IMR-90 (cell line): ENCODE data around the gene TBC1D22A. TPM values are rescaled to one million over a fixed set of nuclear protein-coding genes. Genes with fewer than 3 reads are reported as not detected.

Experiments
- ATAC-seq: fragments of 200-7000 bp; cut with Tn5 transposase; 2 replicates; pipeline ENCODE4 v1.9.1; 2020; ENCODE audit warnings: low read depth, mild to moderate bottlenecking, moderate library complexity
- BruUV-seq: library from RNA; stranded (reverse); fragments of 400-500 nt; replicated peaks from 2 replicates; lab custom pipeline; 2021; lab: Mats Ljungman, UMichigan
- CTCF ChIA-PET: fragments of 300-600 bp; formaldehyde crosslinking; extraction: SDS; loops from one replicate; lab custom pipeline; 2021; ENCODE audit warnings: antibody characterized with exemption; lab: Yijun Ruan, JAX
- POLR2A ChIA-PET: fragments of 300-600 bp; sonication (Branson Sonifier 250); formaldehyde crosslinking; loops from one replicate; lab custom pipeline; 2022; ENCODE audit warnings: antibody characterized with exemption; ENCODE audit not compliant: unreplicated experiment; lab: Charles Lee
- DNase-seq: peaks from one replicate; pipeline ENCODE4 v3.0.0; 2013
- H2AFZ ChIP-seq: replicated peaks from 2 replicates; pipeline ENCODE3; 2013; ENCODE audit warnings: low read length, mild to moderate bottlenecking; ENCODE audit not compliant: poor library complexity
- H2AK5ac ChIP-seq: 2 replicates; pipeline ENCODE4 v1.6.1; 2013; ENCODE audit warnings: low read depth, low read length, inconsistent platforms
- H2AK9ac ChIP-seq: replicated peaks from 2 replicates; pipeline ENCODE3; 2013; ENCODE audit warnings: mild to moderate bottlenecking, low read depth, low read length, moderate library complexity; ENCODE audit not compliant: poor library complexity
- H2BK120ac ChIP-seq: 2 replicates; pipeline ENCODE4 v1.6.1; 2013; ENCODE audit warnings: low read depth, low read length, inconsistent platforms
- H2BK15ac ChIP-seq: 3 replicates; pipeline ENCODE4 v1.6.1; 2013; ENCODE audit warnings: low read depth, low read length, inconsistent platforms
- H2BK20ac ChIP-seq: 2 replicates; pipeline ENCODE4 v1.6.1; 2013; ENCODE audit warnings: low read depth, mild to moderate bottlenecking, inconsistent platforms, low read length, moderate library complexity
- H2BK5ac ChIP-seq: 2 replicates; pipeline ENCODE4 v1.6.1; 2013; ENCODE audit warnings: mild to moderate bottlenecking, low read depth, low read length, inconsistent platforms; ENCODE audit not compliant: poor library complexity, severe bottlenecking
- H3K14ac ChIP-seq: replicated peaks from 2 replicates; pipeline ENCODE4 v1.6.1; 2013; ENCODE audit warnings: low read depth, low read length, inconsistent platforms
- H3K18ac ChIP-seq: 2 replicates; pipeline ENCODE4 v1.6.1; 2013; ENCODE audit warnings: low read depth, low read length, control low read depth
- H3K23ac ChIP-seq: 2 replicates; pipeline ENCODE4 v1.6.1; 2013; ENCODE audit warnings: low read depth, low read length, inconsistent platforms
- H3K27ac ChIP-seq: 2 replicates; pipeline ENCODE4 v1.5.1; 2013; ENCODE audit warnings: mild to moderate bottlenecking, control low read depth, low read length; ENCODE audit not compliant: insufficient read depth
- H3K27me3 ChIP-seq: 2 replicates; pipeline ENCODE4 v1.6.1; 2013; ENCODE audit warnings: low read length; ENCODE audit not compliant: control insufficient read depth, insufficient read depth
- H3K36me3 ChIP-seq: 2 replicates; pipeline ENCODE4 v1.6.1; 2013; ENCODE audit warnings: low read length, mixed read lengths; ENCODE audit not compliant: control insufficient read depth, insufficient read depth
- H3K4ac ChIP-seq: 2 replicates; pipeline ENCODE4 v1.6.1; 2013; ENCODE audit warnings: low read depth, low read length, inconsistent platforms
- H3K4me1 ChIP-seq: 2 replicates; pipeline ENCODE4 v1.6.1; 2013; ENCODE audit warnings: low read length, mixed read lengths; ENCODE audit not compliant: control insufficient read depth, insufficient read depth
- H3K4me2 ChIP-seq: 2 replicates; pipeline ENCODE4 v1.6.1; 2013; ENCODE audit warnings: low read depth, mild to moderate bottlenecking, control low read depth, low read length, moderate library complexity
- H3K4me3 ChIP-seq: 2 replicates; pipeline ENCODE4 v1.5.1; 2013; ENCODE audit warnings: low read depth, mild to moderate bottlenecking, control low read depth, low read length, moderate library complexity; ENCODE audit not compliant: insufficient read depth
- H3K56ac ChIP-seq: 2 replicates; pipeline ENCODE4 v1.6.1; 2013; ENCODE audit warnings: low read length, inconsistent platforms; ENCODE audit not compliant: insufficient read depth; ENCODE audit errors: extremely low read depth
- H3K79me1 ChIP-seq, 2 experiments: 2 replicates each; pipeline ENCODE4 v1.6.1; 2013; ENCODE audit warnings: low read length in 2 of 2, inconsistent platforms in 1 of 2, low read depth in 1 of 2
- H3K9ac ChIP-seq: 2 replicates; pipeline ENCODE4 v1.6.1; 2013; ENCODE audit warnings: low read depth, low read length, control low read depth
- H3K9me1 ChIP-seq: 2 replicates; pipeline ENCODE4 v1.6.1; 2013; ENCODE audit warnings: low read length, inconsistent platforms; ENCODE audit not compliant: insufficient read depth
- H3K9me3 ChIP-seq: 2 replicates; pipeline ENCODE4 v1.6.1; 2013; ENCODE audit warnings: low read length; ENCODE audit not compliant: control insufficient read depth, insufficient read depth
- H4K20me1 ChIP-seq: 2 replicates; pipeline ENCODE4 v1.6.1; 2013; ENCODE audit warnings: low read length, inconsistent platforms; ENCODE audit not compliant: insufficient read depth
- H4K5ac ChIP-seq: 2 replicates; pipeline ENCODE4 v1.6.1; 2013; ENCODE audit warnings: mild to moderate bottlenecking, low read depth, low read length, control low read depth
- H4K8ac ChIP-seq, 2 experiments: 2 replicates each; pipeline ENCODE4 v1.6.1; 2013; ENCODE audit warnings: low read depth in 2 of 2, low read length in 2 of 2, control low read depth in 1 of 2, inconsistent platforms in 1 of 2
- H4K91ac ChIP-seq: 2 replicates; pipeline ENCODE4 v1.6.1; 2013; ENCODE audit warnings: low read depth, low read length, inconsistent platforms; ENCODE audit not compliant: insufficient read depth
- BHLHE40 ChIP-seq: fragments of 150-350 bp; IDR thresholded peaks from 2 replicates; pipeline ENCODE4 v1.6.1; 2016; ENCODE audit warnings: mild to moderate bottlenecking, low read depth, low read length
- CEBPB ChIP-seq: IDR thresholded peaks from 2 replicates; pipeline ENCODE4 v1.6.1; 2012; ENCODE audit warnings: low read depth, low read length, improper control_type of control experiment
- FOS ChIP-seq: fragments of 150-350 bp; IDR thresholded peaks from 2 replicates; pipeline ENCODE4 v1.6.1; 2016; ENCODE audit warnings: low read depth, low read length
- WGBS, 2 experiments: methylation state at CpG; one replicate each; pipeline versions ENCODE4 v1.1.5 to v1.1.7; 2013; ENCODE audit warnings: missing lambda C conversion rate in 2 of 2; ENCODE audit not compliant: insufficient read length in 1 of 2; ENCODE audit errors: extremely low coverage in 2 of 2; 5-methylcytosine and 5-hydroxymethylcytosine counted together
- dilution Hi-C: fragments of 300-500 bp; cut with HindIII; formaldehyde crosslinking; loops from one replicate; pipeline ENCODE4 v1.14.3; 2018; ENCODE audit warnings: low sequenced_read_pairs; ENCODE audit not compliant: unreplicated experiment
- in situ Hi-C: fragments of 300-500 bp; cut with MboI; formaldehyde crosslinking; loops from 3 replicates; pipeline ENCODE4 v1.14.3; 2019; ENCODE audit warnings: low sequenced_read_pairs, inconsistent platforms, mixed read lengths
- intact Hi-C: fragments of 100-400 bp; cut with micrococcal nuclease; formaldehyde crosslinking; loops from 2 replicates; pipeline ENCODE4 v1.10.0; 2022
- polyA plus RNA-seq, 3 experiments: library from polyadenylated mRNA; depleted of rRNA; stranded (reverse); fragments of >200 nt; gene quantifications; 2 replicates each; pipeline ENCODE4 v1.2.3, GENCODE V29; 2012; ENCODE audit warnings: low replicate concordance in 1 of 3
- total RNA-seq: library from RNA; depleted of rRNA; stranded (reverse); fragments of >200 nt; gene quantifications from 2 replicates; pipeline ENCODE4 v1.2.3, GENCODE V29; 2012

The TBC1D22A gene
- total and polyA plus RNA-seq, 2 of the 4 experiments (the other 2 are of a cell fraction) = 9.0 to 16.7 TPM

DNA sequence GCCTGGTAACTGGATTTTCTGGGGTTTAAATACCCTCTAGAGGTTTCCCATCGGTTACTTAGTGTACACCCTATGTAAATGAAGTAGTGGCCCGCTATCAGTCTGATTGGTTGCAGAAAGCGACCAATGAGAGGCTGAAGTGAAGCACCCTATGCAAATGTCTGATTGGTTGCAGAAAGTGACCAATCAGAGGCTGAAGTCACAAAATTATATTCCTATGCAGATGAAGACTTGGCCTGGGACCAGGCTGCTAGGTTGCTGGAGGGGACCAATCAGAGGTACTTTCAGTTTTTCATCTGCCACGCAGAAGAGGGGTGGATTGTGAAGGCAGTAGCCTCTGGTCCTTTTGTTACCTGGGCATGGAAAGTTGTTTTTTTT lies 134.8 kb downstream of the TBC1D22A start:
- H3K27me3 ChIP-seq = no peaks in the 10 kb centered on the region
- H3K14ac ChIP-seq = no peak overlapping the region
- H4K8ac ChIP-seq = no peak overlapping the region
- no peak overlapping the region for H4K91ac ChIP-seq
- H2BK120ac ChIP-seq = no peak overlapping the region
- no peak overlapping the region for H3K23ac ChIP-seq
- in situ Hi-C loops = no loop called here
- H2AFZ ChIP-seq = no peak overlapping the region
- no peak overlapping the region for H2AK9ac ChIP-seq
- WGBS, 2 experiments = 100% methylated on average over 1 of the region's 4 CpGs; no CpG with 5 or more reads in 1 of the 2 experiments
- ChIA-PET POLR2A (no interaction called here), CTCF (no interaction called here)
- H3K4me3 ChIP-seq = no peak overlapping the region
- H3K4me2 ChIP-seq = no peak overlapping the region
- intact Hi-C loops = no loop called here
- H3K56ac ChIP-seq = no peak overlapping the region
- TF ChIP-seq FOS (no peak), CEBPB (no peak), BHLHE40 (no peak)
- H3K4ac ChIP-seq = no peak overlapping the region
- no peak overlapping the region for H3K18ac ChIP-seq
- ATAC-seq = no peak
- DNase-seq = no peak
- peaks cover 6% of the 10 kb centered on the region for H4K20me1 ChIP-seq
- peaks cover 11% of the 10 kb centered on the region for H3K36me3 ChIP-seq
- peaks cover 12% of the 10 kb centered on the region for H3K9me1 ChIP-seq
- no peak overlapping the region for H2BK20ac ChIP-seq
- no peak overlapping the region for H2BK15ac ChIP-seq
- H2BK5ac ChIP-seq = no peak overlapping the region
- dilution Hi-C loops = no loop called here
- peaks cover 9 to 16% of the 10 kb centered on the region in 2 experiments for H3K79me1 ChIP-seq
- H3K4me1 ChIP-seq = peaks cover 5% of the 10 kb centered on the region; the same call in 1 of the 2 replicates
- no peaks in the 10 kb centered on the region for H3K9me3 ChIP-seq
- no peak overlapping the region for H2AK5ac ChIP-seq
- no peak overlapping the region for H3K27ac ChIP-seq
- H3K9ac ChIP-seq = no peak overlapping the region
- no peak overlapping the region for H4K5ac ChIP-seq
- no TSS peak for BruUV-seq
